ENCODE results near the gene VSIR.

DNA sequence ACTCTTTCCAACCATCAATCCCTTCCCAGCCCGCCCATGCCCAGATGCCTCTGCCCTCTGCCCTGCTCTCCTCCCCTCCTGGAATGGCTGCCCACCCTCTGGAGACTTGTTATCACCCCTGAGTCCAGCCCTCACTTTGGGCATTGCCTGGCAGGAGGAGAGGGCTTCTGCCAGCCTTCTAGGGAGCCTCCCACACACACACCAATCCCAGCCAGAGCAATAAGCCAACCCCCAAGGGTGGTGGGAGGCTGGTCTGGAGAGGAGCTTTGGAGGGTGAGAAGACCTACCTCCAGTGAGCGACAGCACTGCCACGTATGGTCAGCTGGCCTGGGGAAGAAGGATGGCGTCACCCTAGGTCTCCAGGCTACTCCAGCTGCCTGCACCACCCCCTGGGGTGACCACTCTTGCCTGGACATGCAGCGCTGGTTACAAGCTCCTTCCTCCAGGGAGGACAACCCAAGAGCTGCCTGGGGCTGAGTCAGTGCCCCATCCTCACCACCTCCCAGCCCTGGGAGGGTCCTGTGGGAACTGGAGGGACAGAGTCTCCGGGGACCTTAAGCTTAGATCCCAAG, 62.2 kb downstream of the VSIR start:
- TF ChIP-seq, protein P1, sequence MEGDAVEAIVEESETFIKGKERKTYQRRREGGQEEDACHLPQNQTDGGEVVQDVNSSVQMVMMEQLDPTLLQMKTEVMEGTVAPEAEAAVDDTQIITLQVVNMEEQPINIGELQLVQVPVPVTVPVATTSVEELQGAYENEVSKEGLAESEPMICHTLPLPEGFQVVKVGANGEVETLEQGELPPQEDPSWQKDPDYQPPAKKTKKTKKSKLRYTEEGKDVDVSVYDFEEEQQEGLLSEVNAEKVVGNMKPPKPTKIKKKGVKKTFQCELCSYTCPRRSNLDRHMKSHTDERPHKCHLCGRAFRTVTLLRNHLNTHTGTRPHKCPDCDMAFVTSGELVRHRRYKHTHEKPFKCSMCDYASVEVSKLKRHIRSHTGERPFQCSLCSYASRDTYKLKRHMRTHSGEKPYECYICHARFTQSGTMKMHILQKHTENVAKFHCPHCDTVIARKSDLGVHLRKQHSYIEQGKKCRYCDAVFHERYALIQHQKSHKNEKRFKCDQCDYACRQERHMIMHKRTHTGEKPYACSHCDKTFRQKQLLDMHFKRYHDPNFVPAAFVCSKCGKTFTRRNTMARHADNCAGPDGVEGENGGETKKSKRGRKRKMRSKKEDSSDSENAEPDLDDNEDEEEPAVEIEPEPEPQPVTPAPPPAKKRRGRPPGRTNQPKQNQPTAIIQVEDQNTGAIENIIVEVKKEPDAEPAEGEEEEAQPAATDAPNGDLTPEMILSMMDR (IDR thresholded peaks at IDR 0.05): no peak
- TF ChIP-seq POLR2A (IDR thresholded peaks at IDR 0.05): no peak
